Kidney epithelial cell (primary cell): ENCODE results near the gene FOXP1. TPM values are rescaled to one million over a fixed set of nuclear protein-coding genes. Genes with fewer than 3 reads are reported as not detected.

Experiments
- DNase-seq: peaks from one replicate; pipeline ENCODE4 v3.0.0-alpha.2; 2010; ENCODE audit warnings: low read depth
- H3K27me3 ChIP-seq: 2 replicates; pipeline ENCODE4 v1.6.0; 2011; ENCODE audit warnings: low read length; ENCODE audit not compliant: control insufficient read depth, insufficient read depth
- H3K36me3 ChIP-seq: 2 replicates; pipeline ENCODE4 v1.5.1; 2011; ENCODE audit warnings: low read length; ENCODE audit not compliant: control insufficient read depth, insufficient read depth
- H3K4me3 ChIP-seq: 2 replicates; pipeline ENCODE4 v1.5.1; 2011; ENCODE audit warnings: low read depth, mild to moderate bottlenecking, control low read depth, low read length
- CTCF ChIP-seq: IDR thresholded peaks from 2 replicates; pipeline ENCODE4 v1.5.1; 2011; ENCODE audit warnings: mild to moderate bottlenecking, moderate library complexity, low read length, control low read depth, inconsistent platforms; ENCODE audit not compliant: insufficient read depth, poor library complexity, severe bottlenecking
- total RNA-seq: library from RNA; depleted of rRNA; stranded (reverse); fragments of >200 nt; gene quantifications from 2 replicates; pipeline ENCODE4 v1.2.3, GENCODE V29; 2015

FOXP1 gene
- total RNA-seq, 1 donor from 2014 or later, result 75.0 TPM

- no peaks in the 10 kb centered on the region for H3K27me3 ChIP-seq
- no peaks in the 10 kb centered on the region for H3K36me3 ChIP-seq
- no peak overlapping the region for H3K4me3 ChIP-seq
- no peak for TF ChIP-seq CTCF
- DNase-seq, result no peak
Observed at GRCh38 chr3:71215351-71215750, 368.2 kb downstream of the FOXP1 start.

GRCh38 chr3:71214797-71215196 lies 368.7 kb downstream of the FOXP1 start:
- H3K36me3 ChIP-seq, result no peaks in the 10 kb centered on the region
- H3K4me3 ChIP-seq, result no peak overlapping the region
- no peaks in the 10 kb centered on the region for H3K27me3 ChIP-seq
- DNase-seq, result no peak
- no peak for TF ChIP-seq CTCF

- Histone ChIP-seq H3K4me3 (no peak overlapping the region), H3K27me3 (no peaks in the 10 kb centered on the region), H3K36me3 (no peaks in the 10 kb centered on the region)
- TF ChIP-seq CTCF, result no peak
- no peak for DNase-seq
Observed at GRCh38 chr3:71214016-71214415, 369.5 kb downstream of the FOXP1 start.

GRCh38 chr3:71211083-71211482 lies 372.4 kb downstream of the FOXP1 start:
- H3K36me3 ChIP-seq, result no peaks in the 10 kb centered on the region
- no peaks in the 10 kb centered on the region for H3K27me3 ChIP-seq
- H3K4me3 ChIP-seq, result no peak overlapping the region
- TF ChIP-seq CTCF, result no peak
- DNase-seq, result no peak

- no peak for TF ChIP-seq CTCF
- Histone ChIP-seq H3K36me3 (no peaks in the 10 kb centered on the region), H3K27me3 (no peaks in the 10 kb centered on the region), H3K4me3 (no peak overlapping the region)
- no peak for DNase-seq
Observed at GRCh38 chr3:71210257-71211007, 373.1 kb downstream of the FOXP1 start.
